ENCODE results near the gene ITGA3. TPM values are rescaled to one million over a fixed set of nuclear protein-coding genes. Genes with fewer than 3 reads are reported as not detected.

ITGA3 gene
- total and polyA plus RNA-seq, 2 of the 13 experiments (the other 11 are each of a cell fraction or from before 2014, with no cell fraction given) = 0.48 to 0.69 TPM

DNA sequence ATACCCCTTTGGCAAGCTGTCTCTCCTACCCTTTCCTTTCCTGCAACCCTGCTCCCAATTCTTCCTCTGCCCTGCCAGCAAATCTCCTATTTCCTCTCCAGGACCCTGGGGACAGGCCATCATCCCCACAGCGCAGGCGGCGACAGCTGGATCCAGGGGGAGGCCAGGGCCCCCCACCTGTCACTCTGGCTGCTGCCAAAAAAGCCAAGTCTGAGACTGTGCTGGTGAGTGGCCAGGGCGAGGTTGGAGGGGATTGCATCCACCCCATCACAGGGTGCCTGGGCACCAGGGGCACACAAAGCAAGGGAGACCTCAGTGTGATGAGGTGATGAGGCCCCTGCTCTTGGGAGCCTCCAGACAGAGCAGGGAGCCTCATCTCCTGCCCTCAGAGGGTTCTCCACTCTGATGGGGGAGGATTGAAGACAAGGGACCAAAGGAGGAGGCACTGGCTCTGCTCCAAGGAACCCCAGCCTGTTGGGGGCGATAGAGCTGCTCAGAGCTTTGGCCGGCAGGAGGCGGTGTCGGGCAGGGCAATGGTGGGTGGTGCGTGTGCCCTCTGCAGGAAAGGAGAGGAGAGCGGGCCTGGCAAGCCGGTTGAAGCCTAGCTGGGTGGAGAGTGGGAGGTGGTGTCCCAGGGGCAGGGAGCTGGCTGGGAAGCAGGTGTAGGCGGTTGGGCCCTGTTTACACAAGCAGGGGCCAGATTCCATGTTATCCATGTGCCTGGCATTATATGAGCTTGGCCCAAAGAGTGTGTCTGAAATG lies 23.6 kb downstream of the ITGA3 start (continued):
- TF ChIP-seq RERE (CRISPR knock-in tag; IDR thresholded peaks at IDR 0.05; ENCODE audit: low read depth) = no peak
- TF ChIP-seq, protein P1, sequence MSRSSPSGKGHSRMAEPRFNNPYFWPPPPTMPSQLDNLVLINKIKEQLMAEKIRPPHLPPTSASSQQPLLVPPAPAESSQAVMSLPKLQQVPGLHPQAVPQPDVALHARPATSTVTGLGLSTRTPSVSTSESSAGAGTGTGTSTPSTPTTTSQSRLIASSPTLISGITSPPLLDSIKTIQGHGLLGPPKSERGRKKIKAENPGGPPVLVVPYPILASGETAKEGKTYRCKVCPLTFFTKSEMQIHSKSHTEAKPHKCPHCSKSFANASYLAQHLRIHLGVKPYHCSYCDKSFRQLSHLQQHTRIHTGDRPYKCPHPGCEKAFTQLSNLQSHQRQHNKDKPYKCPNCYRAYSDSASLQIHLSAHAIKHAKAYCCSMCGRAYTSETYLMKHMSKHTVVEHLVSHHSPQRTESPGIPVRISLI (CRISPR knock-in tag; IDR thresholded peaks at IDR 0.05; ENCODE audit: borderline replicate concordance) = no peak
- TF ChIP-seq TBX3 (IDR thresholded peaks at IDR 0.05; ENCODE audit: borderline replicate concordance) = no peak
- peak; percentile 50; the same call in 1 of the 2 replicates for TF ChIP-seq SALL1 (CRISPR knock-in tag; IDR thresholded peaks at IDR 0.05)
- TF ChIP-seq, protein P2, sequence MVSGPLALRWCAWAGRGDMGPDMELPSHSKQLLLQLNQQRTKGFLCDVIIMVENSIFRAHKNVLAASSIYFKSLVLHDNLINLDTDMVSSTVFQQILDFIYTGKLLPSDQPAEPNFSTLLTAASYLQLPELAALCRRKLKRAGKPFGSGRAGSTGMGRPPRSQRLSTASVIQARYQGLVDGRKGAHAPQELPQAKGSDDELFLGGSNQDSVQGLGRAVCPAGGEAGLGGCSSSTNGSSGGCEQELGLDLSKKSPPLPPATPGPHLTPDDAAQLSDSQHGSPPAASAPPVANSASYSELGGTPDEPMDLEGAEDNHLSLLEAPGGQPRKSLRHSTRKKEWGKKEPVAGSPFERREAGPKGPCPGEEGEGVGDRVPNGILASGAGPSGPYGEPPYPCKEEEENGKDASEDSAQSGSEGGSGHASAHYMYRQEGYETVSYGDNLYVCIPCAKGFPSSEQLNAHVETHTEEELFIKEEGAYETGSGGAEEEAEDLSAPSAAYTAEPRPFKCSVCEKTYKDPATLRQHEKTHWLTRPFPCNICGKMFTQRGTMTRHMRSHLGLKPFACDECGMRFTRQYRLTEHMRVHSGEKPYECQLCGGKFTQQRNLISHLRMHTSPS (CRISPR knock-in tag; IDR thresholded peaks at IDR 0.05; ENCODE audit: low read depth) = peak; percentile 68
- TF ChIP-seq KLF6 (CRISPR knock-in tag; IDR thresholded peaks at IDR 0.05) = no peak
- no peak for TF ChIP-seq ZNF317 (CRISPR knock-in tag; IDR thresholded peaks at IDR 0.05)
- no peak for TF ChIP-seq WIZ (CRISPR knock-in tag; IDR thresholded peaks at IDR 0.05)
- TF ChIP-seq, protein P3, sequence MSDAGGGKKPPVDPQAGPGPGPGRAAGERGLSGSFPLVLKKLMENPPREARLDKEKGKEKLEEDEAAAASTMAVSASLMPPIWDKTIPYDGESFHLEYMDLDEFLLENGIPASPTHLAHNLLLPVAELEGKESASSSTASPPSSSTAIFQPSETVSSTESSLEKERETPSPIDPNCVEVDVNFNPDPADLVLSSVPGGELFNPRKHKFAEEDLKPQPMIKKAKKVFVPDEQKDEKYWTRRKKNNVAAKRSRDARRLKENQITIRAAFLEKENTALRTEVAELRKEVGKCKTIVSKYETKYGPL (CRISPR knock-in tag; IDR thresholded peaks at IDR 0.05) = no peak
- TF ChIP-seq, protein P4, sequence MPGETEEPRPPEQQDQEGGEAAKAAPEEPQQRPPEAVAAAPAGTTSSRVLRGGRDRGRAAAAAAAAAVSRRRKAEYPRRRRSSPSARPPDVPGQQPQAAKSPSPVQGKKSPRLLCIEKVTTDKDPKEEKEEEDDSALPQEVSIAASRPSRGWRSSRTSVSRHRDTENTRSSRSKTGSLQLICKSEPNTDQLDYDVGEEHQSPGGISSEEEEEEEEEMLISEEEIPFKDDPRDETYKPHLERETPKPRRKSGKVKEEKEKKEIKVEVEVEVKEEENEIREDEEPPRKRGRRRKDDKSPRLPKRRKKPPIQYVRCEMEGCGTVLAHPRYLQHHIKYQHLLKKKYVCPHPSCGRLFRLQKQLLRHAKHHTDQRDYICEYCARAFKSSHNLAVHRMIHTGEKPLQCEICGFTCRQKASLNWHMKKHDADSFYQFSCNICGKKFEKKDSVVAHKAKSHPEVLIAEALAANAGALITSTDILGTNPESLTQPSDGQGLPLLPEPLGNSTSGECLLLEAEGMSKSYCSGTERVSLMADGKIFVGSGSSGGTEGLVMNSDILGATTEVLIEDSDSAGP (CRISPR knock-in tag; IDR thresholded peaks at IDR 0.05; ENCODE audit: borderline replicate concordance) = peak; percentile 75
- TF ChIP-seq ZNF576 (CRISPR knock-in tag; IDR thresholded peaks at IDR 0.05) = no peak
- TF ChIP-seq ZNF441 (CRISPR knock-in tag; IDR thresholded peaks at IDR 0.05; ENCODE audit: borderline replicate concordance) = no peak
- no peak for TF ChIP-seq ZNF597 (CRISPR knock-in tag; IDR thresholded peaks at IDR 0.05)
- peak; percentile 74; the same call in 1 of the 2 replicates for TF ChIP-seq TARDBP (CRISPR knock-in tag; IDR thresholded peaks at IDR 0.05)
- TF ChIP-seq ZNF510 (CRISPR knock-in tag; IDR thresholded peaks at IDR 0.05; ENCODE audit: low read depth) = no peak
